Kidney (tissue), 14 donors: ENCODE results near the gene PNLIPRP2. TPM values are rescaled to one million over a fixed set of nuclear protein-coding genes. Genes with fewer than 3 reads are reported as not detected.

ENCODE experiments used
- DNase-seq, 5 donors: peaks; one replicate each; pipeline ENCODE4 v3.0.0-alpha.2; 2013 to 2020
- FAIRE-seq: peaks from 2 replicates; lab custom pipeline; 2012; peaks lifted over from hg19 to GRCh38; lab: Jason Lieb, UNC
- H3K27ac ChIP-seq, 2 donors: one replicate each; pipeline ENCODE4 v1.7.0; 2013; ENCODE audit warnings: low read depth in 2 of 2, low read length in 2 of 2, inconsistent platforms in 1 of 2
- H3K27me3 ChIP-seq: one replicate; pipeline ENCODE4 v1.7.1; 2013; ENCODE audit warnings: low read length, inconsistent platforms; ENCODE audit not compliant: control insufficient read depth, insufficient read depth
- H3K36me3 ChIP-seq, 3 donors: one replicate each; pipeline versions ENCODE4 v1.7.0 to v1.7.1; 2013; ENCODE audit warnings: low read length in 3 of 3, control low read depth in 1 of 3, inconsistent platforms in 1 of 3; ENCODE audit not compliant: insufficient read depth in 3 of 3, control insufficient read depth in 2 of 3
- H3K4me1 ChIP-seq, 3 donors: one replicate each; pipeline versions ENCODE4 v1.7.0 to v1.7.1; 2013; ENCODE audit warnings: low read length in 3 of 3, inconsistent platforms in 1 of 3, low read depth in 1 of 3; ENCODE audit not compliant: control insufficient read depth in 2 of 3, insufficient read depth in 2 of 3
- H3K4me3 ChIP-seq, 3 donors: one replicate each; pipeline versions ENCODE4 v1.7.0 to v1.8.1; 2013; ENCODE audit warnings: low read length in 3 of 3, control low read depth in 1 of 3, inconsistent platforms in 1 of 3
- H3K9ac ChIP-seq, 3 donors: one replicate each; pipeline versions ENCODE4 v1.7.0 to v1.7.1; 2013; ENCODE audit warnings: low read length in 3 of 3, control low read depth in 1 of 3, inconsistent platforms in 1 of 3
- H3K9me3 ChIP-seq, 3 donors: one replicate each; pipeline versions ENCODE4 v1.7.0 to v1.7.1; 2013; ENCODE audit warnings: low read length in 3 of 3, control low read depth in 1 of 3, inconsistent platforms in 1 of 3; ENCODE audit not compliant: control insufficient read depth in 2 of 3, insufficient read depth in 1 of 3
- intact Hi-C: fragments of 100-400 bp; cut with DNase I; formaldehyde crosslinking; loops from one replicate; pipeline ENCODE4 v1.11.1; 2022
- polyA plus RNA-seq: library from polyadenylated mRNA; stranded (reverse); fragments of 350-450 nt; fragmentation: Illumina TruSeq; extraction: RNeasy Lipid Tissue Mini Kit (QIAGEN cat#74804); gene quantifications from one replicate; pipeline ENCODE4 v1.2.3, GENCODE V29; 2014; ENCODE audit warnings: low read depth, low replicate concordance; ENCODE audit not compliant: insufficient read depth
- total RNA-seq: library from RNA; stranded (reverse); fragmentation: NEBNext Ultra II Directional; extraction: Animal tissue kit (Norgen Biotek cat#: 25700); gene quantifications from one replicate; pipeline ENCODE4 v1.2.1, GENCODE V29; 2021
- TF ChIP-seq, protein P1 (sequence below): IDR thresholded peaks from 3 replicates; pipeline ENCODE4 v1.5.1; 2012; ENCODE audit warnings: mild to moderate bottlenecking, moderate library complexity, borderline replicate concordance; ENCODE audit not compliant: insufficient read depth; ENCODE audit errors: extremely low read depth
- donor health status: control.
- donor health status: control.
- donor health status: control.
- donor health status: control.
- donor health status: control.
- donor health status: DM: yes; HTN: yes; CAD: no.
- donor health status: Normal renal cell carcinoma (clear cell type).

PNLIPRP2 gene
- total and polyA plus RNA-seq, 2 donors from 2014 or later: not detected

DNA sequence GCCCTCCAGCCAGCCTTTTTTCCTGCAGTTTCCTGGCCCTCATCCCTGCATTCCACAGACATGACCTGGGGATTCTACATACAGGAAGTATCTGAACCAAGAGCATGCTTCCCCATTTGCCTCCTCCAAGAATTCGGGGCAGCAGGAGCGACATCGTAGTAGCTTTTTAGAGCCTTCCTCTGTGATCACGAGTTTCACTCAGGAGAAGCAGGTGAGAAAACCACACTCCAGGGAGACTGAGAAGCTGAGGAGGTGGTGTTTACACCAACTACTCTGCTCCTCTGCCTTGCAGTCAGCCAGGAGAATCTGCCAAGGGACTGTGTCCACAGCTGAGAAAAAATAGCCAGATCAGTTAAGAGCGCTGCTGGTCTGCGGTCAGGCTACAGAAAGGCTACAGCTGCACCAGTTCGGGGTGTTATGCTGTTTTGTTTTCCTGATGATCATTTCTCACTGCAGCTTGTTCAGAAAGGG, 67.5 kb downstream of the PNLIPRP2 start:
- Histone ChIP-seq H3K27me3 (no peaks in the 10 kb centered on the region), H3K4me1 (peaks cover 0 to 26% (median 0%) of the 10 kb centered on the region in 3 donors), H3K9me3 (no peaks in the 10 kb centered on the region), H3K36me3 (peaks cover 0 to 8% (median 2%) of the 10 kb centered on the region in 3 donors), H3K4me3 (no peak overlapping the region), H3K9ac (no peak overlapping the region), H3K27ac (no peak overlapping the region)
- DNase-seq (peak in 1 of 5 donors; percentile 39), FAIRE-seq (no peak)
- intact Hi-C loops: no loop called here
- TF ChIP-seq, protein P1, sequence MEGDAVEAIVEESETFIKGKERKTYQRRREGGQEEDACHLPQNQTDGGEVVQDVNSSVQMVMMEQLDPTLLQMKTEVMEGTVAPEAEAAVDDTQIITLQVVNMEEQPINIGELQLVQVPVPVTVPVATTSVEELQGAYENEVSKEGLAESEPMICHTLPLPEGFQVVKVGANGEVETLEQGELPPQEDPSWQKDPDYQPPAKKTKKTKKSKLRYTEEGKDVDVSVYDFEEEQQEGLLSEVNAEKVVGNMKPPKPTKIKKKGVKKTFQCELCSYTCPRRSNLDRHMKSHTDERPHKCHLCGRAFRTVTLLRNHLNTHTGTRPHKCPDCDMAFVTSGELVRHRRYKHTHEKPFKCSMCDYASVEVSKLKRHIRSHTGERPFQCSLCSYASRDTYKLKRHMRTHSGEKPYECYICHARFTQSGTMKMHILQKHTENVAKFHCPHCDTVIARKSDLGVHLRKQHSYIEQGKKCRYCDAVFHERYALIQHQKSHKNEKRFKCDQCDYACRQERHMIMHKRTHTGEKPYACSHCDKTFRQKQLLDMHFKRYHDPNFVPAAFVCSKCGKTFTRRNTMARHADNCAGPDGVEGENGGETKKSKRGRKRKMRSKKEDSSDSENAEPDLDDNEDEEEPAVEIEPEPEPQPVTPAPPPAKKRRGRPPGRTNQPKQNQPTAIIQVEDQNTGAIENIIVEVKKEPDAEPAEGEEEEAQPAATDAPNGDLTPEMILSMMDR: no peak

DNA sequence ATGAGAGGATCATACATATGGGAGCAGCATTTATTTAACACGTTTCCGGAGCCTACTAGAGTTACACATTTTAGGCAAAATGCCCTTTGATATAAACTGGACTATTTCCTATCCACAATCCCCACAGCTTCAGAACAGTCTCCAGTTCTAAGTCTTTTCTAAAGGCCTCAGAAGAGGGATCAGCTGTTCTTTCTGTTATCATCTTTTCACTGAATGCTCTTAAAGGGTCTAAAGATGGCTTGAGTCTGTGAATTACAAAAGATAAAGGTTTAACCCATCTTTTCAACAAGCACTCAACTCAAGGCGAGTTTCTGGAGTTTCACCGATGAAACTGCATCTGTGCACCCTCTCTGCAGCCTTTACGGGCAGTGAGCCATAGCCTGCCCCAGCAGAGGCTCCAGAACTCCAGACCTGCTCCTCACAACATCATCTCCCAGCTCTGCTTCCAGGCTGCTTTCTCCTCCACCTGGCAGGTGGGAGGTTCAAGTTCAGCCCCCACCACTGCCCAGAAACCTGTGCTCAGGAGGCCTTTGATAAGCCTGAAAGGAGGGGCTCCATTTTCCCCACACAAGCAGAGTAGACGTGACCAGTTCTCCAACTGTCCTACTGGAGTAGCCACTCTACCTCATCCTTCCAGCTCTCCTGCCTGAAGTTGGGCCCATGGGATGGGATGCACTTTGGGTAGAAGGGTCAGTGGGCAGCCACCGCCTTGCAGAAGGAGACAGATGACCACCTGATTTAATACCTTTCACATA, 68.2 kb downstream of the PNLIPRP2 start:
- Histone ChIP-seq H3K36me3 (peaks cover 0 to 9% (median 2%) of the 10 kb centered on the region in 3 donors), H3K4me3 (no peak overlapping the region), H3K27ac (no peak overlapping the region), H3K9ac (no peak overlapping the region), H3K4me1 (peaks cover 0 to 22% (median 3%) of the 10 kb centered on the region in 3 donors), H3K27me3 (no peaks in the 10 kb centered on the region), H3K9me3 (no peaks in the 10 kb centered on the region)
- TF ChIP-seq, protein P1: no peak
- intact Hi-C loops: no loop called here
- FAIRE-seq (no peak), DNase-seq (no peak)

GRCh38 chr10:116689744-116690143, 69.0 kb downstream of the PNLIPRP2 start:
- no peak overlapping the region for H3K27ac ChIP-seq
- H3K9me3 ChIP-seq: no peaks in the 10 kb centered on the region
- H3K27me3 ChIP-seq: no peaks in the 10 kb centered on the region
- intact Hi-C loops: no loop called here
- H3K9ac ChIP-seq: no peak overlapping the region
- peaks cover 0 to 9% (median 2%) of the 10 kb centered on the region in 3 donors for H3K36me3 ChIP-seq
- no peak overlapping the region for H3K4me3 ChIP-seq
- no peak for FAIRE-seq
- TF ChIP-seq, protein P1: no peak
- H3K4me1 ChIP-seq: peaks cover 0 to 26% (median 8%) of the 10 kb centered on the region in 3 donors
- no peak for DNase-seq
